HG02981 (cell line): Measurements from ENCODE around the gene GASK1B.
A peak's percentile ranks its signal among the peaks of the same experiment; 100 is the strongest.

Source experiments
- ATAC-seq: cut with Tn5 transposase; IDR thresholded peaks from one replicate; pipeline ENCODE4 v1.9.1; 2021; ENCODE audit warnings: mild to moderate bottlenecking, moderate library complexity; ENCODE audit not compliant: unreplicated experiment

GASK1B gene

DNA sequence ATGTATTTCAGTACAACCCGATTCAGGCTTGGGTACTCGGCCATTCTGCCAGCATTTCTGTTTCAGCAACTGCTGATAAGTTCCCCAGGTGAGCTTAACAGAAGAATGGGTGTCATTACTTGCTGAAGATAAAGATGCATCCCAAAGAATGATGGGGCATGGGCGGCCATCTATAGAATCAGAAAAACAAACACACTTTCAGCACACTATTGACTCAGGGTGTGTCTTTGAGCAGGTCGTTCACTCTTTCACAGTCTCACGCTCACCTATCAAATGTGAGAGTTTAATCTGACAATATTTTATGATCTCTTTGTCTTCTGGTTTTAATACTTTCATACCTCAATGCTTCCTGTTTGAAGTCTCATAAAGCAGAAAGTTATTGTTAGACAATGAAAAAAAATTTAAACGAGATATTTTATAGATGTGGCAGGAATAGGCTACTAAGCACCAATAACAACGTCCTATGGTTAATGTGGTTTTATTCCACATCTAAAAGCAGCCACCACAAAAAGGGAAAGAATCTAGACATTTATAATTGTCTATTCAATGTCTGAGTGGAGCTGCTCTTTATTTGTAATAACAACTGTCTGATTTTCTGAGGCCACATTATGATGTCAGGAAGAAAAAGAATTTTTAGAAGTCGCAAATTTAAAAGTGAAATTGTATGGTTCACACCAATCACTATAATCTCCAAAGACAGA lies 17.0 kb downstream of the GASK1B start:
- ATAC-seq: no peak

DNA sequence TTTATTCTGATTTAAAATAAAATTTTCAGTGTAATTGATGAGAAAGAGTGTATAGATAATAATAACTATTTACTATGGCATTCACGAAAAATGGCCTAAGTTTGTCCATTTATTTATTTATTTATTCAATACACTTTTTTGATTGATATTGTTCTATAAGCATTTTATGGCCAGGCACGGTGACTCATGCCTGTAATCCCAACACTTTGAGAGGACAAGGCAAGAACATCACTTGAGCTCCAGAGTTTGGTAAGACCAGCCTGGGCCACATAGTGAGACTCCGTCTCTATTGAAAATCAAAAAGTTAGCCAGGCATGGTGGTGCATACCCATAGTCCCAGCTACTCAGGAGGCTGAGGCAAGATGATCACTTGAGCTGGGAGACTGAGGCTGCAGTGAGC lies 25.7 kb downstream of the GASK1B start:
- ATAC-seq: no peak

DNA sequence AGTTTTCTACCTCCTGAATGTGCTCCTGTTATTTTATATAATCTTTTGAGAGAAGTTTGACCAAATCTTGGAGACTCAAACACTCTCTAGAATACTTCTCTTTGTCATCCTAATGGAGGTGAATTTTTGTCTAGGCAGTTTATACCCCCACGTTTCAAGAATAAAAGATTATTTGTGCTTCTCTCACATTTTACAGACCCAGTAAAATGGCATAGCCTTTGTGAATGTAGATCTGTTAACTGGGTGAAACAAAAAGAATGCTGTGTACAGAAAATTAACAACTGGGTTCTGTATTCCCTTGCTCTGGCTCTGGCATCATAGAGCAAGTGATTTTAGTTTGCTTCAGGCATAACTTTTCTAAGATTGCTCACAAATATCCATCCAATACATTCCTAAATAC lies 26.1 kb downstream of the GASK1B start:
- no peak for ATAC-seq

DNA sequence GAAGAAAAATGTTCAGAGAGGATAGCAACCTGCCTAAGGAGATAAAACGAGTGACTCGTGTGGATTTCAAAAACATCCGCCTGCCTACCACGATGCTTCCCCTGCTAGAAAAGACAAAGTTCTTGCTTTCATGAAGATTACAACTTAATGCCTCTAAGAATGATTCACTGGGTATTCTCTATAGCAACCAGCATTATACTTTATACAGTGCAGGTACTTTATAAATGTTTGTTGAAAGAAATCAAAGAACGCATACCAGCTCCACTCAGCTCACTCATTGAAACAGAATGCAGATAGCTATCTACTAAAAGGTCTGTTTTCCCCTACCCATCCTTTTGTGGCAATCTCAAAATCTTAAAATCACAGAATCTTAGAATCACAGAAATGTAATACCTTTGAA lies 33.7 kb downstream of the GASK1B start:
- ATAC-seq: no peak

DNA sequence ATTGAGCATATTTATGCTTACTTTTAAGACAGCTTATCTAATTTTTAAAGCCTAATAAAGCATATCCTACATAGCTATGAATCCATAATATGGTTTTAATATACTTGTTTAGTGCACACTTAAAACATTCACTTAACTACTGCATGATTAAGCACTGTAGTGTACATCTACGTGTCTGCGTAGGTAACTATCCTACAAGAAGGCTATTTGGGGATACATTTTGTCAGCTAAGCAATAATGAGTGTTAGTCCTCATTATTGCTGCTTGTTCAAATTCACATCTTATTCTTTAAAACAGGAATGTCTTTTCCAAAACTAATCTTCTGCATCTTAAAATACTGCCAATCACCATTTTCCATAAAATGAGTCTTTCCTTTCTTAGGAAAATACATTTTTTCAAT lies 38.6 kb downstream of the GASK1B start:
- ATAC-seq: no peak

DNA sequence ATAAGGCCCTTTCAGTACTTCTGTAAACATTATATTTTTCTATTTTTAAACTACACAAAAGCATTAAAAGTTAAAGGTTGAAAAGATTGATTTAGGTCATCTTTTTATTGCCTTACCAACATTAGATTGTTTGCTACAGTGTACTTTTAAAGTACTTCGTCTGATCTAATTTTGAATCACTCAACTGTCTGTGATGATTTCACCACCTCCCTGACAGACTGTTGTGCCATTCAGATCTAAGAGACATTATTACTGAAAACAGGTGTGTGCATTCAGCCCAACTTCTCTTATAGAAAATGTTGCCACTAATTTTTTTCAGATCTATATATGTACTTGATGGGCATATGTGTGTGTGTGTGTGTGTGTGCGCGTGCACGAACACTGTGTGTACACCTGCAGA lies 39.3 kb downstream of the GASK1B start:
- no peak for ATAC-seq

DNA sequence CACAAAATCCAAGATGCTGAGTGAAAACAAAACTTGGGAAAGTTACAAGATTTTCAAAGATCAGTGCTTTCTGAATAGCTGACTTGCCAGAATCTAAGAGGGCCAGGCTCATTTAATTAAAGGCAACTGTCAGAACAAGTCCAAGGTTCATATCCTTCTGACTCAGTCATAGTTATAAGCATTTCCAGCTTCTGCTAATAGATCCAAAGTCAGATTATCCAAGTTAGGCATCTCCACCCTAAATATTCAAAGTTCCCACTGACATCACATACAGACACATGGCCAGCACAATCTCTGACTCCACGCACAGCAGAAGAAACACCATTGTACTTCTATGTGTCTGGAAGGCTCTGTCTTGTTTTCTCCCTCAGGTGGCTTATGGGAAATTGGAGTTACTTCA lies 41.8 kb downstream of the GASK1B start:
- ATAC-seq: no peak

DNA sequence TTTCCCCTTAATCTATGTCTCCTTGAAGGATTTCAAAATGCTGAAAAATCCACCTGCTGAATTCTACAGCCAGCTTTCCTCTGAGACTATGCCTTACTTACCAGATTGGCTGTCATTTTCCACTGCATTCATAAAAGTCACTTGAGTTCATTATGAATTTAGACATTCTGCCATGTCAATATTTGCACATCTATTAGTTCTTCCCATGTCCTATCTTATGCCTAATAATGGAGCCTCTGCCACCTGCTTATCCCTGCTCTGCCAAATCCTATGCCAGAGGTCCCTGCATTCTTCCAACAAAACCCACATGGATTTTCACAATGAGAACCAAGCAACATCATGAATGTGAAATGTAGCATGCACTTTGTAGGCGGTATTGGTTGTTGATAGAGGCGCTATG lies 42.6 kb downstream of the GASK1B start:
- no peak for ATAC-seq

DNA sequence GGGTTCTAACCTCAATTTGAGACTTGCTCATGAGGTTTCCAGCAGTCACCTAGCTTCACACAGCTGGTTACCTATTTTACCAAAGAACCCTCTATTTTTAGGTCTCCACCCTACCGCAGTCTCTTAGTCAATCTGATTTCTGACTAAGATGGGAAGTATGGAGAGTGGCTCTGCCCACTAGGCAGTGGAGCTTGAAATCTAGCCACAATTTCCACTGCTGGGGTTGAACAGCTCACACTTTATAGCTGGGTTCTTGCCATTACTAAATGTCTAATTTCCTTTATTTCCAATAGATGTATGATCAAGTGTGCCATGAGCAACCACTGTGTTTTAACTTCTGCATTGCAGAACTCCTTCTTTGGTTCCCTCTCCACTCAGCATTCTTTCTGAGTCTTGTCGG lies 43.1 kb downstream of the GASK1B start:
- ATAC-seq: peak; percentile 93

DNA sequence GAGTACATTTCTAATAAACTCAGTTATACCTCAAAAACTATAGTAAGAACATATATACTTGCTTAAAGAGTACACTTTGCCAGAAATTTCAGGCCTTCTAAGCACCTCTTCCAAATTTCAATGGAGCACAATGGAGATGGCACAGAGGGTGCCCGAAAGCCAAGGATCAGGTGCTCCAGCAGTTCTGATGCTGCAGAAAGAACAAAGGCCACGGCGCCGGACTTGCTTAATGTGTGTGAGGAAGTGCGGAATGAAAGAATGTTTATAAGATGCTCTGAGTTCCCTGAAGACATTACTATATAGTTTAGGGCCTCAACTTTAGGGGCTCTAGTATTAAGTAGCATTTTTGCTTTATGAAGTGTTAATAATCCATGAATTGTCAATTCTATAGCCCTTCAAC lies 44.3 kb downstream of the GASK1B start:
- ATAC-seq: no peak

DNA sequence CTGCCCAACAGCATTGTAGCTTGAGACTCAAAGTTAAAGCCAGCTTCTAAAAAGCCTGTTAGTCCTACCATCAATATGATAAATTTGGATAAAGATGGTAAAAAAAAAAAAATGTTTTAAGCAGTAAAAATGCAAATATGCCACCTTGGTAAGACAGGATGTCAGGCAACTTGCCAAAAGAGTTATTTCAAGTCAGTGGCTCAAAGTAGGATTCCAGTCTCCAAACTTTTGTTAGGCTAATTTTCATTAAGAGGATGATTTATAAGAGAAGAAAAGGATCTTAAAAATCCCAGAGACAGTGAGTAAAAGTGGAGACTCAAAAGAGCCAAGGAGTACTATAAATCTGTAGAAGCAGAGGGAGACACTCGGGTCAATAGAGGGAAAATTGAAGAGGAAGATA lies 47.5 kb downstream of the GASK1B start:
- ATAC-seq: no peak
